Lower lobe of right lung (tissue), 2 donors: ENCODE measurements around the gene PNPLA6. TPM values are rescaled to one million over a fixed set of nuclear protein-coding genes. Genes with fewer than 3 reads are reported as not detected.
A peak's percentile ranks its signal among the peaks of the same experiment; 100 is the strongest.

Experiments
- ATAC-seq, 2 donors: fragments of 200-7000 bp; cut with Tn5 transposase; one replicate each; pipeline ENCODE4 v1.9.1; 2020 to 2022; ENCODE audit warnings: mild to moderate bottlenecking in 2 of 2, moderate library complexity in 2 of 2
- DNase-seq: peaks from one replicate; pipeline ENCODE4 v3.0.0-alpha.2; 2020
- H3K27ac ChIP-seq: fragments of 200-600 bp; one replicate; pipeline ENCODE4 v1.8.0; 2022
- H3K27me3 ChIP-seq: fragments of 200-600 bp; one replicate; pipeline ENCODE4 v1.8.0; 2022; ENCODE audit warnings: low read depth
- H3K36me3 ChIP-seq: fragments of 200-600 bp; one replicate; pipeline ENCODE4 v1.8.0; 2022; ENCODE audit warnings: mild to moderate bottlenecking
- H3K4me1 ChIP-seq: fragments of 200-600 bp; one replicate; pipeline ENCODE4 v1.8.0; 2022
- H3K4me3 ChIP-seq: fragments of 200-600 bp; one replicate; pipeline ENCODE4 v1.8.0; 2022; ENCODE audit warnings: mild to moderate bottlenecking
- H3K9me3 ChIP-seq: fragments of 200-600 bp; one replicate; pipeline ENCODE4 v1.8.0; 2022
- intact Hi-C: fragments of 100-400 bp; cut with DNase I; formaldehyde crosslinking; loops from one replicate; pipeline ENCODE4 v1.11.0; 2022
- total RNA-seq: library from RNA; stranded (reverse); fragmentation: NEBNext Ultra II Directional; extraction: Animal tissue kit (Norgen Biotek cat#: 25700); gene quantifications from one replicate; pipeline ENCODE4 v1.2.1, GENCODE V29; 2021
- TF ChIP-seq, protein P1 (sequence below): fragments of 200-600 bp; IDR thresholded peaks from one replicate; pipeline ENCODE4 v1.8.0; 2022; ENCODE audit warnings: antibody characterized with exemption, mild to moderate bottlenecking
- donor health status: DM: no; HTN: yes; CAD: no; lungs with severe emphysema.

PNPLA6 gene
- total RNA-seq, 1 donor from 2014 or later = 289 TPM

DNA sequence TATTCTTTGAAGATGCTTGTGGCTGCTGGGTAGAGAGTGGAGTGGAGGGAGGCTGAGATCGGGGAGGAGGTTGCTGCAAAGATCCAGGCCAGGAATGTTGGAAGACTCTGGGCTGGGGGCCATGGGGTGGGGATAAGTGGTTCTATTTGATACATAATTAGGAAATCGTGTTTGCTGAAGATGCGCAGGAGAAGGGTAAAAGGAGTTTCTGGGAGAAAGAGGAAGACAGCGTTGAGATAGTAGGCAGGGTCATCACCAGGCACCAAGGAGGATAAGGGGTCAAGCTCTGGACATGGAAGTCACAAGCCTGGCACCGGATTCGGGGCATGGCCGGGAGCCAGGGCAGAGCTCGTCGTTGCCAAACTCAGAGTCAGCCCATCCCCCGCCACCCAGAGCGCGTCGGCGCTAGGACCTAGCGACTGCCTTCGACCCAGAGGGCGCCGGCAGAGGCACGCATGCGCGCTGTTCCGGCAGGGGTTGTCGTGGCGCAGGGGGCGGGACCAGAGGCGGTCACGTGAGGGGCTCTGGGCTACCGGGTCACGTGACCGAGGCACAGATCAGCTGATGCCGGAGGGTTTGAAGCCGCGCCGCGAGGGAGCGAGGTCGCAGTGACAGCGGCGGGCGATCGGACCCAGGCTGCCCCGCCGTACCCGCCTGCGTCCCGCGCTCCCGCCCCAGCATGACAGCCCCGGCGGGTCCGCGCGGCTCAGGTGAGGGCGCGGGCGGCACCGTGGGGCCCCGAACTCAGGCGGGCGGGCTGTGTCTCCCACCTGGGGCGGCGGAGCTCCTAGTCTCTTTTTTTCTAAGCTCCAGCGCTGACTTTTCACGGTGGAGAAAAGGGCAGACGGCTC lies 13.2 kb upstream of the PNPLA6 start, which contains the start of gene MCOLN1:
Gene MCOLN1 (plus strand): TSS at position 553 of the 851 bp plus-strand sequence. CDS start 127 bp downstream, at position 680.
- intact Hi-C loops = no loop called here
- ATAC-seq (peak; percentile 92 to 97), DNase-seq (peak; percentile 100)
- Histone ChIP-seq H3K36me3 (peaks cover 33% of the 10 kb centered on the region), H3K4me3 (peak within 1 kb of the TSS; percentile 97), H3K27ac (peak within 1 kb of the TSS; percentile 80), H3K9me3 (no peaks in the 10 kb centered on the region), H3K27me3 (no peaks in the 10 kb centered on the region), H3K4me1 (peaks cover 26% of the 10 kb centered on the region)
- TF ChIP-seq, protein P1, sequence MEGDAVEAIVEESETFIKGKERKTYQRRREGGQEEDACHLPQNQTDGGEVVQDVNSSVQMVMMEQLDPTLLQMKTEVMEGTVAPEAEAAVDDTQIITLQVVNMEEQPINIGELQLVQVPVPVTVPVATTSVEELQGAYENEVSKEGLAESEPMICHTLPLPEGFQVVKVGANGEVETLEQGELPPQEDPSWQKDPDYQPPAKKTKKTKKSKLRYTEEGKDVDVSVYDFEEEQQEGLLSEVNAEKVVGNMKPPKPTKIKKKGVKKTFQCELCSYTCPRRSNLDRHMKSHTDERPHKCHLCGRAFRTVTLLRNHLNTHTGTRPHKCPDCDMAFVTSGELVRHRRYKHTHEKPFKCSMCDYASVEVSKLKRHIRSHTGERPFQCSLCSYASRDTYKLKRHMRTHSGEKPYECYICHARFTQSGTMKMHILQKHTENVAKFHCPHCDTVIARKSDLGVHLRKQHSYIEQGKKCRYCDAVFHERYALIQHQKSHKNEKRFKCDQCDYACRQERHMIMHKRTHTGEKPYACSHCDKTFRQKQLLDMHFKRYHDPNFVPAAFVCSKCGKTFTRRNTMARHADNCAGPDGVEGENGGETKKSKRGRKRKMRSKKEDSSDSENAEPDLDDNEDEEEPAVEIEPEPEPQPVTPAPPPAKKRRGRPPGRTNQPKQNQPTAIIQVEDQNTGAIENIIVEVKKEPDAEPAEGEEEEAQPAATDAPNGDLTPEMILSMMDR = no peak

DNA sequence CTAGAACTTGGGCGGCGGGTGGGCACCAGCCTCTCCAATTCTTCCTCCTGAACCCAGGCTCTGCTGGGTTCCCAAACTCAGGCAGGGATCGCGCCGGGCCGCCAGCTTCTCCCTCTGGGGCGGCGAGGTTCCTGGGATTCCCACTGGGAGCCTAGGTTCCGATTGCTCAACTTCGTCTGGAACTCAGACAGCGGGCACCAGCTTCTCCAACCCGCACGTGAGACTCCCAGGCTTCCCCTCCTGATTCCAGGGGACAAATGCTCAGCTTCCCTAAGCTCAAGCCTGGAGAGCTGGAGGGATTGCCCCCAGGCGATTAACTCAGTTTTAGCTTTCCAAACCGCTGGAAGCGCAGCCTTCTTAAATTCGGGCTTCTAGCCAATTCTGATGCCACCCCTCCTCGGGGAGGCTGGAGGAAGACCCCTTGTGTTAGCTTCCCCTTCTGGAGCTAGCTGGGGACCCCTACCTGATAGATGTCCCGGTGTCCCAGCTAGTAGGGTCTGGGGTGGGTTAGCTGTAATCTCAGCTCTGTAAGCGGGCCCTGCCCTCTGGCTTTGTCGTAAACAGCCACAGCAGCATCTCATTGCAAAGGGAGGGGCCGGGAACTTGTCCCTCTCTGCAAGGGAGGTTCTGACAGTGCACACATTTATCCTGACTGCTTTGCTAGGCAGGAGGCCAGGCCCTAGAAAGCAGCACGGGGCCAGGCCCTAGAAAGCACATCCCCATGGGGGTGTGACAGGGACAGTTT lies 12.4 kb upstream of the PNPLA6 start:
- peaks cover 23% of the 10 kb centered on the region for H3K4me1 ChIP-seq
- peak; percentile 51 for DNase-seq
- TF ChIP-seq, protein P1 = no peak
- H3K36me3 ChIP-seq = peaks cover 39% of the 10 kb centered on the region
- peak in 1 of 2 donors; percentile 1 for ATAC-seq
- intact Hi-C loops = no loop called here
- peak overlapping the region; percentile 80 for H3K27ac ChIP-seq
- H3K9me3 ChIP-seq = no peaks in the 10 kb centered on the region
- no peaks in the 10 kb centered on the region for H3K27me3 ChIP-seq
- H3K4me3 ChIP-seq = peak overlapping the region; percentile 97

DNA sequence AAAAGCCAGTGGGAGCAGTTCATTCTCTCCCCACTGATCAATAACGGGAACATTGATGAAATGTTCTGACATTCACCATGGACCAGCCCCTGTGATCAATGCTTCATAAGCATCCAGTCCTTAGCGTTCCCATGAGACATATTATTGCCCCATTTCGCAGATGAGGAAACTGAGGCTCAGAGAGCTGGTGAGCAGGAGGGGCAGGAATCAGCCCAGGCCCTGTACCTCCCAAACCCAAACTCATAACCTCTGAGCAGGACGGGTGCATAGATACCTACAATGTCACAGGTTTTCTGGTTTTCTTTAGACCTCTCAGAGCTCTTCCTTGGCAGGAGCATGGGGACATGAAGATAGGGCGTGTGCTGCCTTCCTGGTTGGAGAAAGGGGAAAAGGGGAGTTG lies 11.0 kb upstream of the PNPLA6 start:
- no peak overlapping the region for H3K4me3 ChIP-seq
- DNase-seq (no peak), ATAC-seq (no peak)
- no peak overlapping the region for H3K27ac ChIP-seq
- no peaks in the 10 kb centered on the region for H3K9me3 ChIP-seq
- H3K27me3 ChIP-seq = no peaks in the 10 kb centered on the region
- TF ChIP-seq, protein P1 = no peak
- H3K4me1 ChIP-seq = peaks cover 23% of the 10 kb centered on the region
- intact Hi-C loops = no loop called here
- H3K36me3 ChIP-seq = peaks cover 50% of the 10 kb centered on the region

DNA sequence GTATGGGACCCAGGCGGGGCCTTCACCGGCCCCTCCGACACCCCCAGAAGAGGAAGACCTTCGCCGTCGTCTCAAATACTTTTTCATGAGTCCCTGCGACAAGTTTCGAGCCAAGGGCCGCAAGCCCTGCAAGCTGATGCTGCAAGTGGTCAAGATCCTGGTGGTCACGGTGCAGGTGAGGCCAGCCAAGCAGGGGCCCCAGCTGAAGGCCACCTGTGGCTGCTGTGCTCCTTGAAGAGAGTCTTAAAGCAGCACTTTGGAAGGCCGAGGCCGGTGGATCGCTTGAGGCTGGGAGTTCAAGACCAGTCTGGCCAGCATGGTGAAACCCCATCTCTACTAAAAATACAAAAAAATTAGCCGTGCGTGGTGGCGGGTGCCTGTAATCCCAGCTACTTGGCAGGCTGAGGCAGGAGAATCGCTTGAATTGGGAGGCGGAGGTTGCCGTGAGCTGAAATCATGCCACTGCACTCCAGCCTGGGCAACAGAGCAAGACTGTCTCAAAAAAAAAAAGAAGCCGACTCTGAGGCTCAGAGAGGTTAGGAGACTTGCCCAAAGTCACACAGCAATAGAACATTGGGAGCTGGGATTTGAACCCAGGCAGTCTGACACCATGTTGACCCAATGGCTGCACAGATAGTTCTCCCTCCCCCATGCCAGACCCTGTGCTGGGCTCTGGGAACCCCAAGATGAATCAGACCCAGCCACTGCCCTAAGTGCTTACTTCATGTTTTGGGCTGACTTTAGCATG lies 10.4 kb upstream of the PNPLA6 start:
- Histone ChIP-seq H3K4me3 (no peak overlapping the region), H3K27me3 (no peaks in the 10 kb centered on the region), H3K27ac (no peak overlapping the region), H3K9me3 (no peaks in the 10 kb centered on the region), H3K36me3 (peaks cover 52% of the 10 kb centered on the region), H3K4me1 (peaks cover 23% of the 10 kb centered on the region)
- DNase-seq (no peak), ATAC-seq (no peak)
- intact Hi-C loops = no loop called here
- TF ChIP-seq, protein P1 = no peak
